GM12878 (cell line): ENCODE measurements around the gene TMEM14C. TPM values are rescaled to one million over a fixed set of nuclear protein-coding genes. Genes with fewer than 3 reads are reported as not detected.
A peak's percentile ranks its signal among the peaks of the same experiment; 100 is the strongest.

Experiments used
- ATAC-seq: fragments of 200-7000 bp; cut with Tn5 transposase; 3 replicates; pipeline ENCODE4 v1.9.1; 2020; ENCODE audit warnings: mild to moderate bottlenecking, moderate library complexity
- BruUV-seq: library from RNA; stranded (reverse); fragments of 400-500 nt; replicated peaks from 2 replicates; lab custom pipeline; 2021; lab: Mats Ljungman, UMichigan
- CTCF ChIA-PET: fragments of 300-600 bp; sonication (Branson Sonifier 250); formaldehyde crosslinking; extraction: SDS; loops from one replicate; lab custom pipeline; 2021; ENCODE audit warnings: inconsistent platforms; lab: Yijun Ruan, JAX
- POLR2A ChIA-PET: fragments of 350-600 bp; formaldehyde crosslinking; extraction: SDS; loops from one replicate; lab custom pipeline; 2021; ENCODE audit warnings: inconsistent platforms; lab: Charles Lee
- RAD21 ChIA-PET: fragments of 300-600 bp; sonication (Branson Sonifier 250); formaldehyde crosslinking; loops from one replicate; lab custom pipeline; 2023; ENCODE audit warnings: antibody characterized with exemption; ENCODE audit not compliant: unreplicated experiment; lab: Charles Lee
- SMC1A ChIA-PET: fragments of 300-600 bp; sonication (Branson Sonifier 250); formaldehyde crosslinking; loops from one replicate; lab custom pipeline; 2023; ENCODE audit not compliant: unreplicated experiment, uncharacterized antibody; lab: Charles Lee
- DNase-seq: peaks from one replicate; pipeline ENCODE4 v3.0.0-alpha.2; 2011; ENCODE audit warnings: low read depth, low spot score
- FAIRE-seq: peaks from 3 replicates; lab custom pipeline; 2011; peaks lifted over from hg19 to GRCh38; lab: Jason Lieb, UNC
- H2AFZ ChIP-seq: 2 replicates; pipeline ENCODE4 v1.6.0; 2011; ENCODE audit warnings: low read depth, low read length, control low read depth; ENCODE audit not compliant: control insufficient read depth
- H3K27ac ChIP-seq: 2 replicates; pipeline ENCODE4 v1.5.1; 2011; ENCODE audit warnings: control low read depth; ENCODE audit not compliant: control insufficient read depth, insufficient read depth
- H3K27me3 ChIP-seq, 2 experiments: replicated peaks in 1 of 2; 2 replicates each; pipeline versions ENCODE4 v1.6.0 to v1.6.1; 2011; ENCODE audit warnings: low read length in 1 of 2; ENCODE audit not compliant: control insufficient read depth in 2 of 2, insufficient read depth in 2 of 2
- H3K36me3 ChIP-seq, 2 experiments: 2 replicates each; pipeline ENCODE4 v1.5.1; 2011; ENCODE audit warnings: low read length in 1 of 2; ENCODE audit not compliant: control insufficient read depth in 2 of 2, insufficient read depth in 2 of 2
- H3K4me1 ChIP-seq: 2 replicates; pipeline ENCODE4 v1.6.1; 2011; ENCODE audit warnings: mild to moderate bottlenecking, low read length, moderate library complexity, mixed read lengths; ENCODE audit not compliant: control insufficient read depth, insufficient read depth
- H3K4me2 ChIP-seq: 2 replicates; pipeline ENCODE4 v1.6.0; 2011; ENCODE audit warnings: control low read depth; ENCODE audit not compliant: control insufficient read depth, insufficient read depth
- H3K4me3 ChIP-seq: fragments of 200-600 bp; sonication (generic); 2 replicates; pipeline ENCODE4 v1.5.1; 2016
- H3K79me2 ChIP-seq: 2 replicates; pipeline ENCODE4 v1.6.0; 2011; ENCODE audit warnings: low read length; ENCODE audit not compliant: control insufficient read depth, insufficient read depth
- H3K9ac ChIP-seq: 2 replicates; pipeline ENCODE4 v1.8.0; 2011; ENCODE audit warnings: low read length, control low read depth, mixed read lengths; ENCODE audit not compliant: control insufficient read depth, insufficient read depth
- H3K9me3 ChIP-seq: replicated peaks from 3 replicates; pipeline ENCODE4 v1.5.1; 2011; ENCODE audit warnings: mild to moderate bottlenecking, low read length; ENCODE audit not compliant: control insufficient read depth, insufficient read depth
- H4K20me1 ChIP-seq: 2 replicates; pipeline ENCODE4 v1.6.0; 2011; ENCODE audit not compliant: control insufficient read depth, insufficient read depth
- ATF3 ChIP-seq: IDR thresholded peaks from 2 replicates; pipeline ENCODE4 v1.6.1; 2011; ENCODE audit warnings: low read depth, mild to moderate bottlenecking, low read length, moderate library complexity, borderline replicate concordance; ENCODE audit errors: extremely low read depth
- BCLAF1 ChIP-seq: fragments of 450-650 bp; IDR thresholded peaks from 2 replicates; pipeline ENCODE4 v1.6.1; 2017; ENCODE audit warnings: antibody characterized with exemption, mild to moderate bottlenecking, moderate library complexity
- BMI1 ChIP-seq: fragments of 450-650 bp; IDR thresholded peaks from 2 replicates; pipeline ENCODE4 v1.6.1; 2016; ENCODE audit warnings: mild to moderate bottlenecking, moderate library complexity, borderline replicate concordance
- BRCA1 ChIP-seq: IDR thresholded peaks from 2 replicates; pipeline ENCODE4 v1.6.1; 2011; ENCODE audit warnings: low read depth, low read length, improper control_type of control experiment
- CBX3 ChIP-seq: fragments of 200-600 bp; sonication (generic); IDR thresholded peaks from 2 replicates; pipeline ENCODE4 v1.6.1; 2016; ENCODE audit warnings: low read depth, borderline replicate concordance
- KAT2A ChIP-seq: conservative IDR thresholded peaks from 2 replicates; pipeline ENCODE4 v1.6.1; 2011; ENCODE audit warnings: low read depth, low read length; ENCODE audit not compliant: control insufficient read depth
- RCOR1 ChIP-seq: conservative IDR thresholded peaks from 2 replicates; pipeline ENCODE4 v1.6.1; 2012; ENCODE audit warnings: low read depth, low read length, improper control_type of control experiment
- SIX5 ChIP-seq: IDR thresholded peaks from 2 replicates; pipeline ENCODE4 v1.6.1; 2011; ENCODE audit warnings: mild to moderate bottlenecking, low read depth, low read length, moderate library complexity; ENCODE audit not compliant: severe bottlenecking
- SMARCA5 ChIP-seq: fragments of 450-650 bp; IDR thresholded peaks from 2 replicates; pipeline ENCODE4 v1.6.1; 2017; ENCODE audit warnings: mild to moderate bottlenecking
- TAF1 ChIP-seq: IDR thresholded peaks from 2 replicates; pipeline ENCODE4 v1.6.1; 2011; ENCODE audit warnings: mild to moderate bottlenecking, low read depth, low read length, borderline replicate concordance
- TCF3 ChIP-seq: IDR thresholded peaks from 2 replicates; pipeline ENCODE4 v1.6.1; 2012; ENCODE audit warnings: low read depth, mild to moderate bottlenecking, low read length, borderline replicate concordance; ENCODE audit not compliant: insufficient read depth
- WRNIP1 ChIP-seq: IDR thresholded peaks from 2 replicates; pipeline ENCODE4 v1.6.1; 2011; ENCODE audit warnings: low read depth, low read length, improper control_type of control experiment, borderline replicate concordance
- ZNF592 ChIP-seq: fragments of 450-650 bp; IDR thresholded peaks from 2 replicates; pipeline ENCODE4 v1.6.1; 2017; ENCODE audit warnings: mild to moderate bottlenecking, moderate library complexity
- WGBS: methylation state at CpG from one replicate; pipeline ENCODE4 v1.1.6; 2016; ENCODE audit warnings: low lambda C conversion rate; ENCODE audit not compliant: insufficient replicate concordance, insufficient coverage; ENCODE audit errors: missing lambda C conversion rate; 5-methylcytosine and 5-hydroxymethylcytosine counted together
- in situ Hi-C: fragments of 300-500 bp; cut with MboI; formaldehyde crosslinking; loops from 9 replicates; pipeline ENCODE4 v1.14.3; 2018; ENCODE audit warnings: mixed read lengths
- intact Hi-C: fragments of 100-400 bp; cut with micrococcal nuclease; formaldehyde crosslinking; loops from one replicate; pipeline ENCODE4 v1.14.2; 2022; ENCODE audit not compliant: unreplicated experiment
- polyA plus RNA-seq, 11 experiments: library from polyadenylated mRNA; depleted of rRNA in 4 of 11; unstranded in 6 of 11; stranded (reverse) in 5 of 11; fragments of >200 nt; fragmentation: Nextera tagmentation in 4 of 11; fragmentation: Illumina TruSeq in 1 of 11; extraction: Ambion mirVana in 4 of 11; extraction: Trizol in 1 of 11; gene quantifications; 1 replicate in 1 of 11; 2 replicates in 10 of 11; pipeline versions ENCODE4 v1.2.1 to v1.2.3, GENCODE V29; 2011 to 2016; ENCODE audit warnings: inconsistent platforms in 2 of 11, missing spikeins in 2 of 11, low read depth in 1 of 11
- total RNA-seq, 4 experiments: library from RNA; depleted of rRNA in 3 of 4; stranded (reverse); fragments of >200 nt in 3 of 4; fragmentation: Illumina TruSeq in 1 of 4; extraction: Trizol in 1 of 4; gene quantifications; 2 replicates each; pipeline versions ENCODE4 v1.2.1 to v1.2.3, GENCODE V29; 2013 to 2021

The TMEM14C gene
- total and polyA plus RNA-seq, 10 of the 15 experiments (the other 5 are each of a cell fraction or from before 2014, with no cell fraction given), result 66.0 to 224 (median 134) TPM

GRCh38 chr6:10721850-10722569, 860 bp upstream of the TMEM14C start:
- H3K4me3 ChIP-seq, result peak overlapping the region; percentile 97
- TSS peak; percentile 88 for BruUV-seq
- H3K27ac ChIP-seq, result peak overlapping the region; percentile 44; the same call in 1 of the 2 replicates
- no peaks in the 10 kb centered on the region for H3K27me3 ChIP-seq
- DNase-seq, result no peak
- H4K20me1 ChIP-seq, result no peaks in the 10 kb centered on the region
- 66% methylated on average over 11 of the region's 11 CpGs for WGBS
- ChIA-PET POLR2A (interaction anchor here (0.5 to 6.0 kb wide), 6 partner anchors 21 to 211 kb away, joined by 3 to 40 read pairs (median 4); partner anchors contain the start of genes C6orf52, PAK1IP1 and TMEM14B), RAD21 (interaction anchor here (1.2 to 2.4 kb wide), 9 partner anchors 14 to 211 kb away, joined by 3 to 12 read pairs (median 5); partner anchors contain the start of genes C6orf52, PAK1IP1 and TMEM14B), SMC1A (interaction anchor here (0.9 to 4.1 kb wide), 7 partner anchors 10 to 244 kb away, joined by 3 to 46 read pairs (median 4); partner anchors contain the start of genes C6orf52, PAK1IP1 and TMEM14B), CTCF (interaction anchor here (0.9 to 2.1 kb wide), 9 partner anchors 11 to 214 kb away, joined by 3 to 11 read pairs (median 4); partner anchors contain the start of gene TMEM14B)
- no peaks in the 10 kb centered on the region; a peak in 1 of 4 replicates for H3K36me3 ChIP-seq
- peaks cover 13% of the 10 kb centered on the region for H3K79me2 ChIP-seq
- H2AFZ ChIP-seq, result peak overlapping the region; percentile 81
- in situ Hi-C loops, result no loop called here
- peaks cover 12% of the 10 kb centered on the region for H3K9me3 ChIP-seq
- intact Hi-C loops, result loop anchor here (1.0 to 10.0 kb wide), 2 partner anchors 28 to 187 kb away; partner anchors contain the start of genes C6orf52 and PAK1IP1
- peak overlapping the region; percentile 43 for H3K4me2 ChIP-seq
- peak; percentile 54 for FAIRE-seq
- no peak for ATAC-seq
- peak overlapping the region; percentile 70 for H3K9ac ChIP-seq
- H3K4me1 ChIP-seq, result peaks cover 4% of the 10 kb centered on the region
- TF ChIP-seq SIX5 (no peak), ATF3 (no peak), SMARCA5 (no peak), TCF3 (no peak), BRCA1 (no peak), BMI1 (no peak), KAT2A (no peak), BCLAF1 (no peak), TAF1 (no peak), CBX3 (no peak), ZNF592 (no peak), WRNIP1 (no peak), RCOR1 (no peak)
